Fibroblast of skin of left biceps (primary cell): ENCODE data around the gene HBP1.
"Not testable (repeated sequence)": the region's sequence is repeated elsewhere in the genome, so short reads cannot be mapped to it uniquely, and the experiment has no call there.

Source experiments
- DNase-seq, 2 experiments: peaks; one replicate each; pipeline ENCODE4 v3.0.0-alpha.2; 2013; ENCODE audit warnings: low read depth in 2 of 2

Gene HBP1

DNA sequence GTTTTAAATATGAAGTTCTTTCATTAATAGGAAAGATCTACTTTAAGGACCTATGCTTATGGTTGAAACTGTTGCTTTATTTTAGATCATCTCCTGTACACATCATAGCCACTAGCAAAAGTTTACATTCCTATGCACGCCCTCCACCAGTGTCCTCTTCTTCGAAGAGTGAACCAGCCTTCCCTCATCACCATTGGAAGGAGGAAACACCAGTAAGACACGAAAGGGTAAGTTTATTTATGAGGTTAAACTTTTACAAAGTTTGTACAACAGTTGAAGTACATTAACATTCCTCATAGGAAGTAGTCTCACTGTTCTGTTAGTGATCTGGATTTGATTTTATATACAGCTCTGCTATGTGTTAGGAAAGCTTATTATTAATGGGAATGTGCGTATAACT is 16.9 kb downstream of the HBP1 start:
- no peak for DNase-seq

DNA sequence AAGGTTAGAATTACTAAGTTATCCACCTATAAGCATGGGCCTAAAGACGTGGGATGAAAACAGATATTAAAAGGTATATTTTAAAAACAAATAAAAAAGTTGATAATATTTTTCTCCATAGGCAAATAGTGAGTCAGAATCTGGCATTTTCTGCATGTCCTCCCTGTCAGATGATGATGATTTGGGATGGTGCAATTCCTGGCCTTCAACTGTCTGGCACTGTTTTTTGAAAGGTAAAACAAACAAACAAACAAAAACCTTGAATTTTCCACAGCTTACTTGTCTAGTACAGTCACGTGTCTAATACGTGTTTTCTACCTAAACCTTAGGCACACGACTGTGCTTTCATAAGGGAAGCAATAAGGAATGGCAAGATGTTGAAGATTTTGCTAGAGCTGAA is 17.4 kb downstream of the HBP1 start:
- DNase-seq, result no peak

DNA sequence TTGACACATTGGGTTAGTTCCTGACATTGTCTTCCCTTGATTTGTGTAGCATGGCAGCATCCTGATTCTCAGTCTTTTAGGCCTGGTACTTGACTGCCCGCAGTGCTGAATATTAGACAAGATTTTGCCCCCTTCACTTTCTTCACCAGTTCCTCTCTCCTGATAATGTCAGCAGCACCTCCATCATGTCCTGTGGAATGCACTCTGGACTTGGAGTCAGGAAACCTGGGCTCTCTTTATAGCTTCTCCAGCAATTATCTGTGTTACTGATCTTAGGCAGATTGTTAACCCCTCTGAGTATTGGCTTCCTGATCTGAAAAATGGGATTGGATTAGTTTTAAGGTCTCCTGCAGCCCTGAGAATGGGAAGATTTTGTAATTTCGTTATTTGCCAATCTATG is 19.0 kb downstream of the HBP1 start:
- DNase-seq, result no peak

DNA sequence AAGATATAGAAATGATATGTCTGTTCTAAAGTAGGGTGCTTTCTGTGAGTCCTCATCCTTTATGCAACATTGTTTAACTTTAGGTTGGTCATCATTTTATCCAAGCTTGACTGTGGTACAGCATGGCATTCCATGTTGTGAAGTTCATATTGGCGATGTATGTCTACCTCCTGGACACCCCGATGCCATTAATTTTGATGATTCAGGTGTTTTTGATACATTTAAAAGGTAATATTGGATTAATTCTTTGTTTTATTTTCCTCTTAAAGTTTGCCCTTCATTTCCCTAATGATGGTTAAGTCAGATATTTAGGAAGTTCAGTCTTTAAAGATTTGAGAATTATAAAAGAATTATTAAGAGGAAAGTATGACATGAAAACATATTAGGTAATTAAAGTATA is 21.3 kb downstream of the HBP1 start:
- DNase-seq, result no peak

DNA sequence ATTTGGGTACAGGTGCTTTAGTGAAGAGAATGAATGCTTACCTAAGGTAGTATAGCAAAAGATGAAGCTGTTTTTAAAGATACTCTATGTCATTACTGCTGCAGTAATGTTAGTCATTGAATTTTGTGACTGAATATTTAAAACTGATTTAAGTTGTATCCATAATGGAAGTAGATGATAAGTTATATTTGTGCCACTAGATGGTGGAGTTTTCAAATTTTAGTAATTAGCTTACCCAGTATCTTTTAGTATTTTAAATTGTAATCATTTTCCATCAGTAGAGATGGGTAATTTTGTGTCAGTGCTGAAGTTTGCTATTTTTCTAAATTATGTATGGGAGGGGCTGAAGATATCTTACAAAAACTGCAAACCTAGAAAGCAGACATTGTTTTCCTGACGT is 25.2 kb downstream of the HBP1 start:
- DNase-seq, result no peak

DNA sequence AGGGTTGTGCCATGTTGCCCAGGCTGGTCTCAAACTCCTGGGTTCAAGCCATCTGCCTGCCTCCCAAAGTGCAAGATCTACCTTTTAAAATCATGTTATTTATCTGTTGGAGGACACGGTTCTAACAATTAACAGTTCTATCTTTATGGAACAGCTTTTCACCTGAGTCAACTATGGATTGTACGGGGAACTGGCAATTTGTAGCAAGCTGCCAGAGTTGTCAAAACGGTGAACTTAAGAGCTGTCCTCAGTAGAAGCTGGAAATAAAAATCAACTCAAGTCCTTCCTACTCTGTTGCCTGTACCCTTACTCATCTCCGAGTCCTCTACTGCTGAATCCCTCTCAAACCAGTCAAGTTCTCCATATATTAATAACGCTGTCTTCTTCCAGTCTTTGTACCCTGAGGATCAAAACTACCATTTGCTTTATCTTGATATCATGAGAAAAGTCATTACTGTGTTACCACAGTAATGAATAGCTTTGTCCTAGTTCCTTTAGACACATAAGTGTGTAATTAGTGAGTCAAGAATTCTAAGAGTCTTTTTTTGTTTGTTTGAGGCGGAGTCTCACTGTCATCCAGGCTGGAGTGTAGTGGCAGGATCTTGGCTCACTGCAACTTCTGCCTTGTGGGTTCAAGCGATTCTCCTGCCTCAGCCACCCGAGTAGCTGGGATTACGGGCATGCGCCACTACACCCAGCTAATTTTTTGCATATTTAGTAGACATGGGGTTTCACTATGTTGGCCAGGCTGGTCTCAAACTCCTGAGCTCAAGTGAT is 28.2 kb downstream of the HBP1 start:
- DNase-seq, result no peak

DNA sequence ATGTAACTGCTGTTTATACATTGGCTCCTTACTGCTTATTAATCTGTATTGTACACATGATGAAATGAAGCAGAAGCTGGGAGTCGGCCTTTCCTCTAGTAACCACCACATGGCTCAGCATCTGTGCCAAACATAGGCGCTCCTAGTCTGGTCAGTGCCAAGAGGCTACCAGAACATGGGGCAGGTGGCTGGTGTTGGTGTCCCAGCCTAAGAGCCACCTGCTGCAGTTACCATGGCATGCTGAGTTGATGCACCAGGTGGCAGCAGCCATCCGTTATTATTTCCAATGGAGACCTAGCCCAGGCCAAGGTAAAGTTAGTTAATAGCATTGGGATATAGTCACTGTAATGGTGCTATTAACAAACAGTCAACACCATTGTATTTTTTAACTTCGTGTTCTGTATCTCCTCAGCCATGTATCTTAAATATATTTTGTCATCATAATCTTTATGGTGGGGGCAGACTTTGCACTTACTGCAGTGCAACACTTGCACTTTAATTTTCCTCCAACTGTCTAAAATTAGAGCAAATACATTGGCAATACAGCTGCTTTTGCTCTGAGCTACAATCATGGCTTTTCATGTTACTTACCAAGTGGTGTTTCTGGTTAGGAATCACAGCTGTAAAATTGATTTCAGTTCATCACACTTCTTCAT is 33.1 kb downstream of the HBP1 start:
- DNase-seq, result no peak

DNA sequence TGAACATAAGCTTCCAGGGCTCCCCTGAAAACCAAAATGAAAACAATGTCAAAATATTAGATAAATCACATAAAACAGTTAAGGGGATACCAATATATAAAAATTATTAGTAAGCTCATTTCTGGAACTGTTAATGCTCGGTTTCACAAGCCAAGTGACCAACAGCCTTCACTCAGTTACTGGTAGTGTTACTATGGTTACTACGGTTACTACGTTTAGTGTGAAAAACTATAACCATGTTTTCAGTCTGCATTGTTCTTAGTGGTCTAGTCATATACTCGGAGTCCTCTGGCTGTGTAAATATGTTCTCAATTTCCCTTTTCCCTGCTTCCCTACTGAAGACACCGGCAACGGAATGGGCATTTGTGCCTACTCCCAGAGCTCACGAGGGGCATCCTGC is 34.8 kb downstream of the HBP1 start:
- no peak for DNase-seq

DNA sequence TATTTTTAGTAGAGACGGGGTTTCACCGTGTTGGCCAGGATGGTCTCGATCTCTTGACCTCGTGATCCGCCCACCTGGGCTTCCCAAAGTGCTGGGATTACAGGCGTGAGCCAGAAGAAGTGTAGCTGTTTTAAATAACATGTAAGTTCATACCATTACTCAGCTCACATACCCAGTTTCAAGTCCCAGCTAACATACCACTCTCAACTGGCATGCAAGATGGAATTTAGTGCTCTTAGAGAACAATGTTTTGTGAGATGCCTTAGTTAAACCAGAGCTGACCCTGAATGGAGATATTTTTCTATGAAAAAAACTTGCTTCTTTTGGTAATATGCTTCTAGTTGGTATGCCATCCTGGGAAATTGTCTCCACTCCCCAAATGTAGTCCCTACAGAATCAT is 37.3 kb downstream of the HBP1 start:
- no peak for DNase-seq

DNA sequence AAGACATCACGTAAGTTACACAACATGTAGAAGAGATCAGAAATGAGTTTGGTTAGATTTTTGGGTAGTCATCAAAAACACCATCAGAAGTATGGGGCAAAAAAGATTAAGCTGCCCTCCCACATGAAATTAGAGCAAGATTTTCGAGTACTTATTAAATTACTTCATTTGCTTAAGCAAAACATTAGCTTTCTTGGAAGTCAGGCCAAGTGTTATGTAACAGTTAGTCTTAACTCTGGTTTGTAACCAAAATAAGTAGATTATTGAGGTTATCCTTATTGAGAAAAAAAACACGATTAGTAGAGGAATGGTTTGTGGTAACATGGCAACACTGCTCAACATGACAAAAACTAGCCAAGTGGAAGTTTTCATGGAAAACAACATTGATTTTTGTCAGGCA is 37.9 kb downstream of the HBP1 start:
- DNase-seq, result no peak

DNA sequence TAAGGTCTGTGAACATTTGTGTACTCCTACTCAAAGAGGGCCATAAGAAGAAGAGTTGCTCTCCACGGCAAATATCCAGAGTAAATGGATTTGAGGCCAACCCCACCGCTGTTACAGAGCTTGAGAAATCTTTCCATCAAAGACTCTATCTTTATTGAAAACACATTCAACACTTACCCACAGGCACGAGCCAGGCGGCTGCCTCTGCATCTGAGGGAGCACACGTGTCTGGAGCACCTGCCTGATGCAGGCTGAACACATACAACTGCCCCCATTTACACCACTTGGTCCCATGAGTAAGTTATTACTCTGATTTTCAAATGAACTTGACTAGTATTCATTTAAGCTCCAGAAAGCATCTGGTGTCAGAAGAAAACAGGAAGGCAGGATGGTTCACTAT is 38.7 kb downstream of the HBP1 start:
- DNase-seq, result no peak

DNA sequence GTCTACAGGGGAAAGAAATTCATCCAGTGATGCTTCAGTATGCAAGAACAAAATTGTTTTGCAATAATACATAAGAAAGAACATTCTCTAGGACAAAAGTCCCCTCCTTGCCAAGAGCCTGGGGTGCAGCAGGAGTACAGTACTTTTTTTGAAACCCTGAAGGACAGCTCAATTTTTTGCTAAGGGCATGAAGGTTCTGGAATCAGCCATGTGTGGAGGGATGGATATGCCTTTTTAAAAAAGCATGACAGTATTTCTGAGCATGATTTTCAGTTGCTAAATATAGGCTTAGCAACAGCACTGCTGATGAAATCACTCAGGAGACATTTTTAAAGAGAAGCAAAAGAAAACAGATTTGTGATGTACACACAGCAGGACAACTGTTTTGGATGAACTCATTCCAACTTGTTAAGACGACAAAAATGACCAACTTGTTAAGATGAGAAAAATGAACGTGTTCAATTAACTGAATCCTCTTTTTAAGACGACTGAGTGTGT is 39.3 kb downstream of the HBP1 start:
- DNase-seq, result no peak

DNA sequence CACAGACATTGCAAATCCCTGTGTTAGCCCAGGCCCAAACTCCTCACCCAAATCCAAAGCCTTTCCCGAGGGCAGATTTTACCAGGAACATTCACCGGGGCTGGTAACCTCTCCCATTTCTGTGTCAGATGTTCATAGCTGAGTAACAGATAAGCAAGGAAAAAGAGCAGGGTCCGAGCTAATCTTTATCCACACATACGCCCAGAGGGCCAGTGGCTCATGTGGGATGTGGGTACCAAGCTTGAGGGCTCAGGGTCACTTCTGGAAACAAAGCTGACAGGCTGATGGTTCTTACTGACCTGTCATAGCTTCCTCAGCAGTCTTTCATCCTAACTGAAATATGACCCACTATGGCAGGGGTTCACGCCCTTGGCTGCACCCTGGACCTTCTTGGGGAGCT is 39.8 kb downstream of the HBP1 start:
- DNase-seq, result no peak

DNA sequence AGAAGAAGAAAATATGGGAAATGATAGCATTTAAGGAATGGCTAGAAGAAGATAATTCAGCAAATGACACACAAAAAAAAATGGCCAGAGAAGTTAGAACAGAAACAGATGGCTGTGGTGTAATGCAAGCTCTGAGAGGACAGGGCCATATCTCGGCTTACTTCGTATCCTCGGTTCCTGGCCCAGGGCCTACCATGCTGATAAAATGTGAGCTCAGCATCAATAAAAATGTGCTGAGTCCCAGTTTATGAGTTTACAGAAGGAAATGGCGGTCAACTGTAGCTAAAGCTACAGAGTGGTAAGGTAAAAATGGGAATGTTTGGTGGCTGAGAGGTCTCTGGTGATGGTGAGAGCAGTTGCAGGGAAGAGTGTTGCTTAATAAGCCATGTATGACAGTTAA is 40.8 kb downstream of the HBP1 start:
- DNase-seq, result no peak

DNA sequence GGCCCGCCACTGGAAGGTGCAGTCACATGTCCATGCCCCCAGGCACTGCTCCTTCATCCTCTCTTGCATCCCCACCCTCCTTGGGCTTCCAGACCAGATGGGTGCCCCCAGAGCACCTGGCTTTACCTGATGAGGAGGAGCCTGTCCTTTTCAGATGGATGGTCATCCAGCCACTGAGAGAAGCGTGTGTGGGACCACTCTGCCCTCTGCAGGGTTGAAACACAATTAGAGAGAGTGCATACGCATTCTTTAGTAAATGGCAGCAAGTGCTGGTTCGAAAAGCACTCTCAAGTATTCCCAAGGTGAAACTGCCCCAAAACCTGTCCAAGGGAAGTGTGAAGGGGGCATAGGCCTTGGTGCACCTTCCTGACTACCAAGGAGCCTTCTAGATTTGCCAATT is 41.6 kb downstream of the HBP1 start:
- DNase-seq, result no peak

DNA sequence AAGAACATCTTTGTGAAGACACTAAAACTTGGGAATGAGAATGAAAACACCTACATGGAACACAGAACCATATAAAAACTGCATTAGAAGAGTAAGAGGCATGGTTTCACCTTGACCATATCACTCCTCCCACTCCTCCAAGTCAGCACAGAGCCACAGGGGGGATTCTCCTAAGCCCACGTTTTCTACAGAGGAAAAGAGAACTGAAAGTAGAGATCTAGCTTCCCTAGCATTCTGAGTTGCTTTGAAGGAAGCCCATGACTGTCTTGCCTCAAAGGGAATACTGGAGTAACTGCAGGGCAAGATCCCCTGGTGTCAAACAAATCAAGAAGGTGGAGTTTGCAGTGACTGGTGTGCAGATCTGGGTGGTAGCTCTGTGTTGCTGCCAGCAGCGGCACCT is 43.9 kb downstream of the HBP1 start:
- no peak for DNase-seq

DNA sequence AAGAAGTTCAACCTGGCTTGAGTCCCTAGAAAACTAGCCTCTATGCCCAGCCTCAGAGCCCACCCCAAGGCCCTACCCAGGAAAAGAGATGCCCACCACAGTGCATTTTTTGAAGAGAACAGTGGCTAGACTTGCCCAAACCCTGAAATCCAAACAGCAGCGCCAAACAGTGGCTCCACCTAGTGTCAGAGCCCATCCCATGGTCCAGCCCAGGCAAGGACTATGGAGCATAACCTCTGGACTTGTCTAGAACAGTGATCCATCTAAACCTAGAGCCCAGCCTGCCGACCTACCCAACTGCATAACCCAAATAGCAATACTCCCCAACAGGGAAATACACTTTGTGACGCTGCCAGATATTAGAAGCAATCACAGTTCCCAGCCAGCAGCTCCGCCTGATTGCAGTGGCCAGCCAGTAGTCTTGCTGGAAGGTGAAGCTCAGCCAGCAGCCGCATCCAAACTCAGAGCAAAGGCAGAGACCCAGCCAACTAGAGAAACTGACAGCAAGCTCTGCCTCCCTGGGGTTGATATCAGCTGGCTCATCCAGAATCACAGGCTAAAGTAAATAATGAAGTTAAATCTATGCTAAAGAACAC is 44.5 kb downstream of the HBP1 start:
- no peak for DNase-seq

DNA sequence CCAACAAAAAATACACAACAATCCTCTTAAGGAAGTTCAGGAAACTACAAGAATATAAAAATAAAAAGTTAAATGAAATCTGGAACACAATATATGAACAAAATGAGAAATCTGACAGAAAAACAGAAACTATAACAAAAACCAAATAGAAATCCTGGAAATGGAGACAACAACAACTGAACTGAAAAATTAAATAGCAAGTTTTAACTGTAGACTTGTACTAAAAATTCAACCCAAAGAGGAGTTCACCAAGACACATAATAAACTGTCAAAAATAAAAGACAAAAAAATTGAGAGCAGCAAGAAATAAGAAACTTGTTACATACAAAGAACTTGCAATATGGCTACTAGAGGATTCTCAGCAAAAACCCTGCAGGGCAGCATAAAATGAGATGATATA is 45.1 kb downstream of the HBP1 start:
- no peak for DNase-seq

DNA sequence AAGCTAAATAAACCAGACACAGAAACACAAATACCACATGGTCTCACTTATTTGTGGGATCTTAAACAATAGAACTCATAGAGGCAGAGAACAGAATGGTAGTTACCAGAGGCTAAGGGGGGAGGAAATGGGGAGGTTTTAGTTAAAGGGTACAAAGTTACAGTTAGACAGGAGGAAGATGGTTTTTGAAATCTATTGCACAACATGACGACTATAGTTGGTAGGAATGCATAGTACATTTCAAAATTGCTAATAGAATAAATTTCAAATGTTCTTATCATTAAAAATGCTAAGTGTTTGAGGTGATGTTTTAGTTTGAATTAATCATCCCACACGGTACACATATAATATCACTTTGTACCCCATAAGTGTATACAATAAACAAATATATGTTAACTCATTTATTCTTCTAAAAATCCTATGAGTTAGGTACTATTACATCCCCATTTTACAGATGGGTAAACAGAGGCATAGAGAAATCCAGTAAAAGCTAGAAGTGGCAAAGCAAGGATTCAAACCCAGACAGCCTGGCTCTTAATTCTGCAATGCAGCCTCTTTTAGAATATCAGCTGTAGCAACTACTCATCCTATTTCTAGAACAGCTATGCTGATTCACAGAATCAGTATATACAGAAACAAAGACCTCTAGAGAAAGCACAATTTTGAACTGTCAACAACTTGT is 50.9 kb downstream of the HBP1 start:
- no peak for DNase-seq

DNA sequence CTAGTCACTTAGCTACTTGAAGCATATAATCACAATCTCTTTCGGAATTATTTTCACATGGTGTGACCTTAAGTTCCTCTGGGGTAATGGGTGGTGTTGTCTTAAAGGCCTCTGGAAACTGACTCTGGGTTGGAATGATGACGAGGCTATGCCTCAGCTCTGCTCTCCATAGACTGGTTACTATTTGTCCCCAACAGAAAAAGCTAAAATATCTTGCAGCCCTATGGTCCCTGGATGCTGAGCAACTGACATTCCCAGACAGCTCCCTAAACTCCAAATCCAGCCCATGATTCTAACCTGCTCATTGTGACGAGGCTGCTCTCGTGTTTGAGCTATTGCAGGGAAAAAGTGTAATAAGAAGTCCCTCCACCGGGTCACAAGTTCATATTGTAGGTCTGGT is 51.6 kb downstream of the HBP1 start:
- no peak for DNase-seq

DNA sequence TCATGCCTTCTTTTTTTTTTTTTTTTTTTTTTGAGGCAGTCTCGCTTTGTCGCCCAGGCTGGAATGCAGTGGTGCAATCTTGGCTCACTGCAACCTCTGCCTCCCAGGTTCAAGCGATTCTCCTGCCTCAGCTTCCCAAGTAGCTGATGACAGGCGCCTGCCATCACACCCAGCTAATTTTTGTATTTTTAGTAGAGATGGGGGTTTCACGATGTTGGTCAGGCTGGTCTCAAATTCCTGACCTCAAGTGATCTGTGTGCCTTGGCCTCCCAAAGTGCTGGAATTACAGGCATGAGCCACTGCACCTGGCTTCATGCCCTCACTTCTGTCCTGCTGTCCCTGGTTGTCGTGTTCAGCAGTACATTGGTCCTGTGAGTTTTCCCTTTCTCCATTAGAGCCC is 52.0 kb downstream of the HBP1 start:
- DNase-seq, result not testable (repeated sequence)

DNA sequence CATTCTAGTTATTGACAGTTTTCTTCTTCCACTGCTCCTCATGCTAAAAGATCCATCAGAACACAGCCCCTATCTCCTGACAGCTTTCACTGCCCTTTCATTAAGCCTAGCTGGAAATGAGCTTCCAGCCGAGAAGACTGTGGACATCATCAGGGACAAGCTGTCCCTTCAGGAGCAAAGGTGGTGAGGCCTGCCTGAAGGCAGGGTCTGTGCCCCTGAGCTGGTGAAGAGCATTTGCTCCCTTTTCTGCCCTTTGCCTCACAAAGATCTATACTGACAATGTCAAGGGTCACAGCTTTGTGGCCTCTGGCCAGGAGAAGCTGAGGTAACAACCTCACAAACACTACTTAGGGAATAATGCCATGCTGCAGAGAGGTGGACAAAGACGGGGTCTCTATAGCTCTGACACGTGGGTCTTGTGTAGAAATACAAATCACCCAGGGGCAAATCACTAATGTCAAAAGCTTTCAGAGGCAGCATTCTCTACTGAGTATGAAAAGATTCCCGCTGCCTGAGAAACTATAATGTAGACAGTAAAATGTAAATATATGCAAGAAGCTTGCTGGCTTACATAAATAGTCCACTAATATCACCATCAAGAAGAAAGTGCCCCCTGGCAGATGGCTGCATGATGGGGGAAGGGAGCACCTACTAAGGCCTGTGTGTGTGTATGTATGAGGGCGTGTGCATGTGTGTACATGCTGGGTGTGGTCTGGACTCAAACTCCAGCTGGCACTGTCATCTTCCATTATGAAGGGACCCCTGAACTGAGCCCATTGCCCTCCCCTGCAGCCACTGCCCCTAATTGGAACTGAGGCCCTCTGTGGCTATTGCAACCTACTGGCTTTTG is 55.8 kb downstream of the HBP1 start:
- DNase-seq, result no peak
